Heart right ventricle (tissue), 16 donors: ENCODE data around the gene CCDC28A. TPM values are rescaled to one million over a fixed set of nuclear protein-coding genes. Genes with fewer than 3 reads are reported as not detected.

Source experiments
- ATAC-seq, 8 donors: fragments of 200-7000 bp; cut with Tn5 transposase; one replicate each; pipeline ENCODE4 v1.9.1; 2020; ENCODE audit warnings: mild to moderate bottlenecking in 8 of 8, moderate library complexity in 8 of 8, moderate number of reproducible peaks in 1 of 8
- DNase-seq, 2 donors: peaks; one replicate each; pipeline ENCODE4 v3.0.0-alpha.2; 2020
- H3K27ac ChIP-seq, 10 donors: fragments of 200-600 bp; sonication (generic) in 2 of 10; one replicate each; pipeline versions ENCODE4 v1.5.0 to v1.8.0; 2020 to 2022; ENCODE audit warnings: mild to moderate bottlenecking in 3 of 10
- H3K27me3 ChIP-seq, 7 donors: fragments of 200-600 bp; one replicate each; pipeline ENCODE4 v1.8.0; 2021 to 2022; ENCODE audit warnings: mild to moderate bottlenecking in 2 of 7
- H3K36me3 ChIP-seq, 9 donors: fragments of 200-600 bp; sonication (generic) in 1 of 9; one replicate each; pipeline versions ENCODE4 v1.5.0 to v1.8.0; 2020 to 2022; ENCODE audit warnings: mild to moderate bottlenecking in 2 of 9
- H3K4me1 ChIP-seq, 9 donors: fragments of 200-600 bp; sonication (generic) in 1 of 9; one replicate each; pipeline versions ENCODE4 v1.5.0 to v1.8.0; 2020 to 2022; ENCODE audit warnings: mild to moderate bottlenecking in 4 of 9
- H3K4me3 ChIP-seq, 10 donors: fragments of 200-600 bp; sonication (generic) in 2 of 10; one replicate each; pipeline versions ENCODE4 v1.5.0 to v1.8.0; 2020 to 2022; ENCODE audit warnings: mild to moderate bottlenecking in 7 of 10, moderate library complexity in 2 of 10
- H3K9me3 ChIP-seq, 11 donors: fragments of 200-600 bp in 10 of 11; sonication (generic) in 2 of 11; one replicate each; pipeline versions ENCODE4 v1.5.0 to v1.8.0; 2013 to 2022; ENCODE audit warnings: mild to moderate bottlenecking in 2 of 11, control low read depth in 1 of 11, moderate library complexity in 1 of 11
- WGBS, 2 donors: extraction: QIAGEN DNeasy Blood & Tissue Kit; methylation state at CpG; one replicate each; pipeline ENCODE4 v1.1.7; 2013; ENCODE audit warnings: inconsistent platforms in 1 of 2; 5-methylcytosine and 5-hydroxymethylcytosine counted together
- intact Hi-C, 10 donors: fragments of 100-400 bp; cut with DNase I; formaldehyde crosslinking; loops; one replicate each; pipeline versions ENCODE4 v1.11.1 to v1.14.2; 2022
- polyA plus RNA-seq, 2 donors: library from polyadenylated mRNA; stranded (reverse); fragments of 200-250 nt; gene quantifications; one replicate each; pipeline ENCODE4 v1.2.3, GENCODE V29; 2013
- total RNA-seq, 10 donors: library from RNA; stranded (reverse); fragmentation: NEBNext Ultra II Directional in 3 of 10; extraction: Animal tissue kit (Norgen Biotek cat#: 25700) in 3 of 10; gene quantifications; one replicate each; pipeline versions ENCODE4 v1.2.1 to v1.2.4, GENCODE V29; 2021 to 2023
- TF ChIP-seq, protein P1 (sequence below), 9 donors: fragments of 200-600 bp; sonication (generic) in 2 of 9; IDR thresholded peaks; one replicate each; pipeline versions ENCODE4 v1.5.0 to v1.8.0; 2021 to 2022; ENCODE audit warnings: antibody characterized with exemption in 9 of 9, mild to moderate bottlenecking in 5 of 9, moderate library complexity in 1 of 9
- donor health status: Arrhythmogenic right ventricular cardiomyopathy.
- donor health status: ischemic (EF 13 %, LVEDD 7.1; RV severe dilation, severe dysfunction).
- donor health status: healthy with polysubstance abuse.
- donor health status: DM: no; HTN: yes; CAD: no.
- donor health status: DM: no; HTN: no; CAD: no.
- donor health status: ischemic (EF 25% LVEDD 6.9; RV normal size, moderate dysfunction).
- donor health status: ischemic (EF 25% LVEDD 5.7; RV mildly dilated, moderate dysfunction).
- donor health status: healthy.
- donor health status: DM: yes; HTN: yes; CAD: no.
- donor health status: Ischemic cardiomyopathy.
- donor health status: ischemic (EF 35%, LVEDD 5.7; RV mildly dilated, moderate dysfunction).
- donor health status: nonischemic (EF 11% LVEDD 7.7; RV severe dilation, severe dysfunction).
- donor health status: DM: yes; HTN: yes; CAD: no.
- donor health status: PGD.
- donor health status: ischemic (EF 29% LVEDD 5.4; RV normal size, mild dysfunction).
- donor health status: nonischemic (EF 23%, LVEDD 6.1; RV moderate dilation, normal function).

Gene CCDC28A
- total and polyA plus RNA-seq, 12 donors = 4.9 to 25.4 (median 9.5) TPM

DNA sequence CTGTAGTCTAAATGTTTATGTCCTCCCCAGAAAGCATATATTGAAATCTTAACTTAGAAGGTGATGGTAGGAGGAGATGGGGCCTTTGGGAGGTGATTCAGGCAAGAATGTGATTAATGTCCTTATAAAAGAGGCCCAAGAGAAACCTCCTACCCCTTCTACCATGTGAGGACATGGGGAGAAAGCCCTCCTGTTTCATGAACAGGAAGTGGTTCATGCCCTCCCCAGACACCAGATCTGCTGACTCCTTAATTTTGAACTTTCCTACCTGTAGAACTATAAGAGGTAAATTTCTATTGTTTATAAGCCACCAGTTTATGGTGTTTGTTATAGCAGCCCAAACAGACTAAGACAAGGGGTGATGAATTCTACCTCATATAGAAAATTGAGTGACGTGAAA is 13.6 kb downstream of the CCDC28A start:
- H3K4me3 ChIP-seq = no peak overlapping the region
- WGBS, 2 donors = 43 to 97% methylated on average over 1 of the region's 1 CpG
- peaks cover 0 to 96% (median 51%) of the 10 kb centered on the region in 9 donors for H3K36me3 ChIP-seq
- H3K27me3 ChIP-seq = no peaks in the 10 kb centered on the region
- no peaks in the 10 kb centered on the region for H3K9me3 ChIP-seq
- H3K4me1 ChIP-seq = peaks cover 0 to 21% (median 15%) of the 10 kb centered on the region in 9 donors
- intact Hi-C loops = no loop called here
- H3K27ac ChIP-seq = peak overlapping the region in 3 of 10 donors; percentile 34 to 59 (median 57)
- DNase-seq = no peak
- ATAC-seq = no peak
- TF ChIP-seq, protein P1, sequence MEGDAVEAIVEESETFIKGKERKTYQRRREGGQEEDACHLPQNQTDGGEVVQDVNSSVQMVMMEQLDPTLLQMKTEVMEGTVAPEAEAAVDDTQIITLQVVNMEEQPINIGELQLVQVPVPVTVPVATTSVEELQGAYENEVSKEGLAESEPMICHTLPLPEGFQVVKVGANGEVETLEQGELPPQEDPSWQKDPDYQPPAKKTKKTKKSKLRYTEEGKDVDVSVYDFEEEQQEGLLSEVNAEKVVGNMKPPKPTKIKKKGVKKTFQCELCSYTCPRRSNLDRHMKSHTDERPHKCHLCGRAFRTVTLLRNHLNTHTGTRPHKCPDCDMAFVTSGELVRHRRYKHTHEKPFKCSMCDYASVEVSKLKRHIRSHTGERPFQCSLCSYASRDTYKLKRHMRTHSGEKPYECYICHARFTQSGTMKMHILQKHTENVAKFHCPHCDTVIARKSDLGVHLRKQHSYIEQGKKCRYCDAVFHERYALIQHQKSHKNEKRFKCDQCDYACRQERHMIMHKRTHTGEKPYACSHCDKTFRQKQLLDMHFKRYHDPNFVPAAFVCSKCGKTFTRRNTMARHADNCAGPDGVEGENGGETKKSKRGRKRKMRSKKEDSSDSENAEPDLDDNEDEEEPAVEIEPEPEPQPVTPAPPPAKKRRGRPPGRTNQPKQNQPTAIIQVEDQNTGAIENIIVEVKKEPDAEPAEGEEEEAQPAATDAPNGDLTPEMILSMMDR (IDR thresholded peaks at IDR 0.05) = no peak

DNA sequence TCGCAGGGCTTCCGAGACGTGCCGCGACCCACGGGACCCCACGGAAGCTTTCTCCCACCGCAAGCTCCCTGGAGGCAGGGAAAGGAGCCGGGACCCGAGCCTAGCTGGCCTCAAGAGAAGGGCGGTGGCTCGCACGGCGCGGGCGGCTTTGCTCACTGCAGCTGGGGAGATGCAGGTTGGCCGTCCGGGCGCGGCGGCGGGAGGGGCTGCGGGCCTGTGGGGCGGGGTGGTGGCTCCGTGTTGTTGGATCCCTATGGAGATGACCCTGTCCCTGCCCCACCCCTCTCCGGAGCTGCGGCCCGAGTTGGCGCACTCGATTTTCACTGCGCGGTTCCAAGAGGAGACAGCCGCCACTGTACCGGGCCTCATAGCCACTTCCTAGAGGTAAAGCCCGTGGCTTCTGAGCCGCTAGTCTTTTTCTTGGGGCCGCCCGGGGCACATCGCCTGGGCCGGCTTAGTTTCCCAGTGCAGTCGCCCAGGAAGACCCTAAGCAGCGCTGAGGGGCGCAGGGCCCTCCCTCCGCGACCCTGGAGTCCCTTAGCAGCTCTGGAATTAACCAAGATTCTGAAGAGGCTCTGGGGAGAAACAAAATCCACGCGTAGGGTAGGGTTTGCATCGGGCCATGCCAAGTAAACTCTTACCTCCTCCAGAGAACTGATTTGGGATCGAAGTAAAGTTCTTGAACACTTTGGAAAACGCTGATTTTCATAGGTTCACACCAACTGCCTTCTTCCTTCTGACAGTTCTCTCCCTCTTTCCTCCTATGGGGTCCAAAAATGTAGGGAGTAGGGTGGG is 22.4 kb downstream of the CCDC28A start, which contains the start of gene ECT2L:
TSS of gene ECT2L (plus strand) at position 279 of the 795 bp plus-strand sequence. CDS start 17,188 bp downstream, outside the sequence.
- intact Hi-C loops = no loop called here
- peak within 1 kb of the TSS; percentile 54 to 92 (median 84) for H3K27ac ChIP-seq
- peaks cover 0 to 15% (median 6%) of the 10 kb centered on the region in 9 donors for H3K4me1 ChIP-seq
- H3K9me3 ChIP-seq = no peaks in the 10 kb centered on the region
- 7% methylated on average over 48 to 50 of the region's 50 CpGs for whole genome bisulfite sequencing, 2 donors
- peak within 1 kb of the TSS; percentile 22 to 67 (median 56) for H3K4me3 ChIP-seq
- DNase-seq (peak; percentile 86), ATAC-seq (peak; percentile 93 to 98 (median 95))
- TF ChIP-seq, protein P1 (IDR thresholded peaks at IDR 0.05) = no peak
- peaks cover 0 to 26% (median 7%) of the 10 kb centered on the region in 9 donors for H3K36me3 ChIP-seq
- peaks cover 0 to 9% (median 0%) of the 10 kb centered on the region in 7 donors for H3K27me3 ChIP-seq

DNA sequence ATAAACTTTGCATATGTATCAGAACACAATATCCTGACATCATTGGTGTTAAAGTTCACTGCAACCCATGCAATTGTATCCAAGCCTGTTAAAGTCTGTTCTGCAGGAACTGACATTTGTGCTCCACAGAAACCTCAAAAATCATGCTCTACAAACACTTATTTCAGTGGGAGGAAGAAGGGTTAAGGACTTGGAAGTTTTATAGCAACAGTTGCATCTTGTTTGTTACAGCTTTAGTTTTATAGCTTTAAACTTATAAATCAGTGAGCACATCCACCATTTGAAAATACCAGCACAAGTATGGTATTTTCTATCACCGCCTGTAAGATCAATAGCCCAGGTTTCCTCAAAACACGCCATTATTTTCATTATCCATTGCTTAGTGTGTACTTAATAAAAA is 23.2 kb downstream of the CCDC28A start:
- Histone ChIP-seq H3K9me3 (no peaks in the 10 kb centered on the region), H3K27me3 (peaks cover 0 to 9% (median 0%) of the 10 kb centered on the region in 7 donors), H3K4me3 (peak overlapping the region in 7 of 10 donors; percentile 43 to 67 (median 57)), H3K27ac (peak overlapping the region in 5 of 10 donors; percentile 54 to 89 (median 87)), H3K36me3 (peaks cover 0 to 18% (median 0%) of the 10 kb centered on the region in 9 donors), H3K4me1 (peaks cover 0 to 15% (median 6%) of the 10 kb centered on the region in 9 donors)
- intact Hi-C loops = no loop called here
- ATAC-seq (no peak), DNase-seq (no peak)
- WGBS, 2 donors = 87 to 93% methylated on average over 2 of the region's 2 CpGs
- TF ChIP-seq, protein P1 (IDR thresholded peaks at IDR 0.05) = no peak

DNA sequence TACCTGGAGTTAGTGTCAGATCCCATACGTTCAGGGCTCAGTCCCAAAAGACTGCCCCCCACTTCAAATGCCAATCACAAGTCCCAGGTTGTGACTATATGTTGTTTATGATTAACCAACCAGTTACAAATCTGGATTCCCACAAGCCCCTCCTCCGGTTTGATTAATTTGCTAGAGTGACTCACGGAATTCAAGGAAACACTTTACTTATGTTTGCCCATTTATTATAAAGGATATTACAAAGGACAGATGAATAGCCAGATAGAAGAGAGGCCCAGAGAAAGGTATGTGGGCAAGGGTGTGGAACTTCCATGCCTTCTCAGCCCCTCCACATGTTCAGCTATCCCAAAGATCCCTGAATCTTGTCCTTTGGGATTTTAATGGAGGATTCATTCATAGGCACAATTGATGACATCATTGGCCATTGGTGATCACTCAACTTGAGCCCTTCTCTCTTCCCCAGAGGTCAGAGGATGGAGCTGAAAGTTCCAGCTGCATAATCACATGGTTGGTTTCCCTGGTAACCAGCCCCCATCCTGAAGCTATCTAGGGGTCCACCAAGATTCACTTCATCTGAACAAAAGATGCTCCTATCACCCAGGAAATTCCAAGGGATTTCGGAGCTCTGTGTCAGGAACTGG is 24.4 kb downstream of the CCDC28A start:
- 89 to 90% methylated on average over 4 of the region's 4 CpGs for WGBS, 2 donors

More for the DNA sequence above, 24.4 kb downstream of the CCDC28A start:
- DNase-seq = no peak
- no peak overlapping the region for H3K4me3 ChIP-seq
- H3K27me3 ChIP-seq = peaks cover 0 to 9% (median 0%) of the 10 kb centered on the region in 7 donors
- H3K36me3 ChIP-seq = peaks cover 0 to 7% (median 0%) of the 10 kb centered on the region in 9 donors
- H3K9me3 ChIP-seq = no peaks in the 10 kb centered on the region
- intact Hi-C loops = no loop called here
- no peak overlapping the region for H3K27ac ChIP-seq
- ATAC-seq = no peak
- TF ChIP-seq, protein P1 (IDR thresholded peaks at IDR 0.05) = no peak
- peaks cover 0 to 15% (median 6%) of the 10 kb centered on the region in 9 donors for H3K4me1 ChIP-seq
